ENCODE results near the gene U2SURP. TPM values are rescaled to one million over a fixed set of nuclear protein-coding genes. Genes with fewer than 3 reads are reported as not detected.
A peak's percentile ranks its signal among the peaks of the same experiment; 100 is the strongest.

U2SURP gene
- total and polyA plus RNA-seq, 2 donors (not counting 3 experiments of a cell fraction or from before 2014, with no cell fraction given) = 12.6 to 92.4 TPM

GRCh38 chr3:143056372-143056771 is 55.0 kb downstream of the U2SURP start:
- H3K4me3 ChIP-seq (replicated peaks in 1 of 3; ENCODE audit: insufficient read depth in 1 of 3, low read depth in 1 of 3, low read length in 3 of 3) = no peak overlapping the region
- no peaks in the 10 kb centered on the region for H3K79me2 ChIP-seq (ENCODE audit: control insufficient read depth, insufficient read depth, low read length)
- H3K9ac ChIP-seq (replicated peaks; ENCODE audit: extremely low read depth, insufficient read depth, low read length) = no peak overlapping the region
- intact Hi-C loops (cut with micrococcal nuclease) = no loop called here
- no peaks in the 10 kb centered on the region for H3K9me1 ChIP-seq (replicated peaks; ENCODE audit: control insufficient read depth, extremely low read depth, insufficient read depth, low read length)
- FAIRE-seq (no peak), DNase-seq (ENCODE audit: low read depth, low spot score) (no peak)
- peaks cover 0 to 16% of the 10 kb centered on the region in 2 experiments for H3K36me3 ChIP-seq (ENCODE audit: control insufficient read depth in 2 of 2, extremely low read depth in 1 of 2, insufficient read depth in 2 of 2, low read length in 2 of 2)
- no peaks in the 10 kb centered on the region for H3K4me1 ChIP-seq (ENCODE audit: control insufficient read depth, extremely low read depth, insufficient read depth, low read length)
- dilution Hi-C loops (cut with MboI; ENCODE audit: extremely low pct_ligation_motif_present, low sequenced_read_pairs) = no loop called here
- ChIA-PET POLR2A (no interaction called here), CTCF (no interaction called here)
- no peaks in the 10 kb centered on the region for H4K20me1 ChIP-seq (replicated peaks; ENCODE audit: control insufficient read depth, extremely low read depth, insufficient read depth, low read length)
- H3K27ac ChIP-seq (ENCODE audit: insufficient read depth, low read depth, low read length) = no peak overlapping the region
- TF ChIP-seq GATA2 (IDR thresholded peaks at IDR 0.05; ENCODE audit: insufficient read depth, insufficient read length, low read depth, low read length) (no peak), POLR2AphosphoS5 (IDR thresholded peaks at IDR 0.05; ENCODE audit: insufficient read depth, low read depth, low read length) (no peak), JUN (IDR thresholded peaks at IDR 0.05; ENCODE audit: borderline replicate concordance, insufficient read depth, insufficient read length, low read depth) (no peak), CTCF (IDR thresholded peaks at IDR 0.05; ENCODE audit: extremely low read depth in 1 of 2, insufficient read depth in 1 of 2, low read depth in 1 of 2, low read length in 2 of 2) (no peak), MYC (IDR thresholded peaks at IDR 0.05; ENCODE audit: low read depth, low read length) (no peak), FOS (IDR thresholded peaks at IDR 0.05; ENCODE audit: borderline replicate concordance, insufficient read depth, low read length) (no peak), POLR2A (IDR thresholded peaks at IDR 0.05; ENCODE audit: low read depth, low read length) (no peak)
- no peaks in the 10 kb centered on the region for H3K9me3 ChIP-seq (replicated peaks; ENCODE audit: control insufficient read depth, insufficient read depth, low read length)
- no peak overlapping the region for H3K4me2 ChIP-seq (ENCODE audit: insufficient read depth, low read length)
- TSS peak; percentile 71 for BruUV-seq (replicated peaks)
- H3K27me3 ChIP-seq (ENCODE audit: control insufficient read depth in 2 of 2, insufficient read depth in 2 of 2, low read length in 2 of 2) = no peaks in the 10 kb centered on the region
- H2AFZ ChIP-seq (ENCODE audit: low read depth, low read length) = no peak overlapping the region
